Measurements from ENCODE around the gene AP1B1.
A peak's percentile ranks its signal among the peaks of the same experiment; 100 is the strongest.

AP1B1 gene

DNA sequence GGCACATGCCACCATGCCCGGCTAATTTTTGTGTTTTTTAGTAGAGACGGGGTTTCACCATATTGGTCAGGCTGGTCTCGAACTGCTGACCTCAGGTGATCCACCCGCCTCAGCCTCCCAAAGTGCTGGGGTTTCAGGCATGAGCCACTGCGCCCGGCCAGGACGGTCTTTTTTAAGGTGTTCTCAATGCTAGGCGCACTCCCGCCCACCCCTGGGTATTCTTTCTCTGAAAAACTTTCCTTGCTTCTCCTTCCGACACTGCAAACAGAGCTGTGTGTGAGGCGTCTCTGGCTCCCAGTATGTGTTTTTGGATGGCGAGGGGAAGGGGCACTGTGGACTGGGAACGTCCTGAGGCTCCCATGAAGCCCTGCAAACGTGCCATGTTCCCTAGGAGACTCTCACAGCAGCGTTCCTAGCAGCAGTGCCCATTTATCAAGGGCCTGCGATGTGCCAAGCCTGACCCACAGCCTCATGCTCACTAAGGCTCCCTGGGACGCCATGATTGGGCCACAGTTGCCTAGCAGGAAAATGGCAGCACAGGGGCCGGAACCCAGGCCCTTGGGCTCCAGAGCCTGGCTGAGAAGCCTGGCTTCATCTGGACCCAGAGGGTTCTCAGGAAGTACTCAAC lies 70.4 kb downstream of the AP1B1 start:
- H3K9me3 ChIP-seq (ENCODE audit: severe bottlenecking): no peaks in the 10 kb centered on the region
- H3K27ac ChIP-seq (ENCODE audit: poor library complexity, severe bottlenecking): no peak overlapping the region
- DNase-seq (ENCODE audit: low spot score): no peak
- peaks cover 31% of the 10 kb centered on the region for H3K27me3 ChIP-seq (ENCODE audit: insufficient read depth, poor library complexity, severe bottlenecking)
- H3K36me3 ChIP-seq (ENCODE audit: low read depth): no peaks in the 10 kb centered on the region
- ATAC-seq (ENCODE audit: low read depth): no peak
- H3K4me3 ChIP-seq (ENCODE audit: severe bottlenecking): no peak overlapping the region
- H3K4me1 ChIP-seq (ENCODE audit: insufficient read depth, poor library complexity, severe bottlenecking): no peaks in the 10 kb centered on the region
- TF ChIP-seq, protein P1, sequence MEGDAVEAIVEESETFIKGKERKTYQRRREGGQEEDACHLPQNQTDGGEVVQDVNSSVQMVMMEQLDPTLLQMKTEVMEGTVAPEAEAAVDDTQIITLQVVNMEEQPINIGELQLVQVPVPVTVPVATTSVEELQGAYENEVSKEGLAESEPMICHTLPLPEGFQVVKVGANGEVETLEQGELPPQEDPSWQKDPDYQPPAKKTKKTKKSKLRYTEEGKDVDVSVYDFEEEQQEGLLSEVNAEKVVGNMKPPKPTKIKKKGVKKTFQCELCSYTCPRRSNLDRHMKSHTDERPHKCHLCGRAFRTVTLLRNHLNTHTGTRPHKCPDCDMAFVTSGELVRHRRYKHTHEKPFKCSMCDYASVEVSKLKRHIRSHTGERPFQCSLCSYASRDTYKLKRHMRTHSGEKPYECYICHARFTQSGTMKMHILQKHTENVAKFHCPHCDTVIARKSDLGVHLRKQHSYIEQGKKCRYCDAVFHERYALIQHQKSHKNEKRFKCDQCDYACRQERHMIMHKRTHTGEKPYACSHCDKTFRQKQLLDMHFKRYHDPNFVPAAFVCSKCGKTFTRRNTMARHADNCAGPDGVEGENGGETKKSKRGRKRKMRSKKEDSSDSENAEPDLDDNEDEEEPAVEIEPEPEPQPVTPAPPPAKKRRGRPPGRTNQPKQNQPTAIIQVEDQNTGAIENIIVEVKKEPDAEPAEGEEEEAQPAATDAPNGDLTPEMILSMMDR (IDR thresholded peaks at IDR 0.05; ENCODE audit: poor library complexity, severe bottlenecking): no peak

DNA sequence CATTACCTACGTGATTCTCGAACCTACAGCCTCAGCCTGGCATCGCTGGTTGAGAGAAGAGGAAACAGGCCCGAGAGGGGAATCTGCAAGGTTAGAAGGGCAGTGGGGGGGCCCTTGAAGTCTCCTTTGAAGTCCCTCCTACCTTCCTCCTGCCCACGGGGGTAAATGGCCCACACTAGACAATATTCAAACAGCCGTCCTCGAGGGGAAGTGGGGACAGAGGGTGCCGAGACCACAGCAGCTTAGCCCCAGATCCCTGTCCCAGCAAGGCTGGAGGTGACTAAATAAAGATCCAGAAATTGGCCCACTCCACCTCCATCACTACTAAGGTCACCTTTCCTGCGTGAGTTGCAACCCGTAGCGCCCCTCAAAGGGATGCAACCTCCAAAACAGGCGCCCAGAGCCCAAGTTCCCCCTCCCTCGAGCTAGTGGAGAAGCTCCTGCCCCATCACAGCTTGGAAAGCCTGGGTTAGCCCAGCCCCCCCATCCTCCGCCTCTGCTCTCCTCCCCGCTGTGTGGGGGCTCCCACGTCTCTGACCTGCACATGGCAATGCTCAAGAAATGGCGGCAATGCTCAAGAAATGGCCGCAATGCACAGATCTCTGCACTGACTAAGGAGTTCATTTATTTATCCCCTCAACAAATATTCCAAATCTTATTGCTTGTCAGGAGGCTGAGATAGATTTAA lies 72.1 kb downstream of the AP1B1 start:
- Histone ChIP-seq H3K27me3 (ENCODE audit: insufficient read depth, poor library complexity, severe bottlenecking) (peaks cover 31% of the 10 kb centered on the region), H3K36me3 (ENCODE audit: low read depth) (no peaks in the 10 kb centered on the region), H3K4me3 (ENCODE audit: severe bottlenecking) (no peak overlapping the region), H3K9me3 (ENCODE audit: severe bottlenecking) (no peaks in the 10 kb centered on the region), H3K27ac (ENCODE audit: poor library complexity, severe bottlenecking) (no peak overlapping the region), H3K4me1 (ENCODE audit: insufficient read depth, poor library complexity, severe bottlenecking) (peaks cover under 1% of the 10 kb centered on the region)
- TF ChIP-seq, protein P1 (IDR thresholded peaks at IDR 0.05; ENCODE audit: poor library complexity, severe bottlenecking): no peak
- DNase-seq (ENCODE audit: low spot score) (no peak), ATAC-seq (ENCODE audit: low read depth) (no peak)

DNA sequence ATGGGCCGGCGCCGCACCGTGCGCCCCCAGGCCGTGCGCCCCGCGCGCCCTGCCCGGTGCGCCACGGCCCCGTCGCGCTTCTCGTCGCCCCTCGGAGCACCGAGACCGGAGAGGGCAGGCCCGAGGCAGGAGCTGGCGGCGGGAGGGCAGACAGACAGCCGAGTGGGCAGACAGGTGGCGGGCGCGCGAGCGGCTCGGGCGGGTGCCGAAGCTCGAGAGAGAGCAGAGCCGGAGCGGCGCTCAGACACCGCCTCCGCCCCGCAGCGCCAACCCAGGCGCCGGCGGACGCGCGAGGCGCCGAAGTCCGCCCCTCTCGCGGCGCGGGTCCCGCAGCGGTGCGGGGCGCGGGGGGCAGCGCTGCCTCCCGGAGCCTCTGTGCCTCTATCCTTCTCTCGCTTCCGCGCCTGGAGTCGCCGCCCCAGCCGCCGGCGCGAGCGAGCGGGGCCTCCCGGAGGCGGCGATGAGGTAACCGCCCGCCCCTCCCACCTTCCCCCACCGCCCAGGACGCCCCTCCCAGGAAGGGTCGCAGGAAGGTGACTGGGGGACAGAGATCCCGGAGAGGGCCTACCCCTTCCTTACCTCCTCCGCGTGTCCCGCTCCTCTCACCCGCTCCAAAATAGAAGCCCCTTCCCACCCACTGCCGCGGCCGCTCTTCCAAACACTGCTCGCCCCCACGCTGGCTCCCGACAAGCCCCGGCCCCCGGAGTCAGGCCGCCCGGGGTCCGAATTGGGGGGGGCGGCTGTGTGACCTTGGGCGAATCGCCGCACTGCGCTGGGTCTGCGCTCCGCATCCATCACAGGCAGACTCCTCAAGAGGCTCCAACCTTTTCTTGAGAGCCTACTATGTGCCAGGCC lies 72.9 kb downstream of the AP1B1 start, which contains the start of gene RASL10A:
Gene RASL10A (minus strand): TSS at position 412 of the 855 bp plus-strand sequence. CDS start 451 bp downstream, outside the sequence.
- H3K4me3 ChIP-seq (ENCODE audit: severe bottlenecking): peak within 1 kb of the TSS; percentile 20
- no peaks in the 10 kb centered on the region for H3K9me3 ChIP-seq (ENCODE audit: severe bottlenecking)
- H3K36me3 ChIP-seq (ENCODE audit: low read depth): no peaks in the 10 kb centered on the region
- no peak within 1 kb of the TSS for H3K27ac ChIP-seq (ENCODE audit: poor library complexity, severe bottlenecking)
- ATAC-seq (ENCODE audit: low read depth): 0 out of 3 replicates have a peak, but pooled peaks have one; percentile 9
- TF ChIP-seq, protein P1 (IDR thresholded peaks at IDR 0.05; ENCODE audit: poor library complexity, severe bottlenecking): no peak
- H3K27me3 ChIP-seq (ENCODE audit: insufficient read depth, poor library complexity, severe bottlenecking): peaks cover 31% of the 10 kb centered on the region
- no peak for DNase-seq (ENCODE audit: low spot score)
- peaks cover 6% of the 10 kb centered on the region for H3K4me1 ChIP-seq (ENCODE audit: insufficient read depth, poor library complexity, severe bottlenecking)

DNA sequence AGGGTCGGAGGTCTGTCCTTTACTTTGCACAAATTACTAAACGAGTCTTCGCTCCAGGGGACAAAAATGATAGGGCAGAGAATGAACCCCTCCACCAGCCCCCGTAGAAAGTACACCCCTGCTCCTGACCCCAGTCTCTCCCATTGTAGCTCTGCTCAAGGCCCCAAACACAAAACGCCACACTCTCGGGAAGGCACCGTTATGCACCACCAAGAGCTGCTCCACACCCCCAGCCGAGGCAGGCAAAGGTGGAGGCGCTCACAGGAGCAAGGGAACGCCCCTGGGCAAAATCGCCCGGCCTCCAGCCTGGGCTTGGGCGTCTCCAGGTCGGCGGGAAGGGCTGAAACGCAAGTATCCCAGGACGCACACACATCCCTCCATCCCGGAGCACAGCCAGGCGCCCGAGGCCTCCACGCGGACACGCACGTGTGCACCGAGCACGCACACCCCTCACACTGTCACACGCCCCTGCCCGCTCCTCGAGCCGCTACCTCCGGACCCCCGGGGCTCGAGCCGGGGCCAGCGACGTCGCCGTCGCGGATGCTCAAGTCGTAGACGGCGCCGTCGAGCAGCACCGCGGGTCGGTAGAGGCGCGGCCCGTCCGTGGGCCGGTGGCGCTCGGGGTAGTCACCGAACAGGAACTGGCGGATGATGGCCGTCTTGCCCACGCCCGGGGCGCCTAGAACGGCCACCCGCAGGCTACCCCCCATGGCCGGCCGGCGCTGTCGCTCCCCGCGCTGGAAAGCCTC lies 73.7 kb downstream of the AP1B1 start:
- peaks cover 31% of the 10 kb centered on the region for H3K27me3 ChIP-seq (ENCODE audit: insufficient read depth, poor library complexity, severe bottlenecking)
- DNase-seq (ENCODE audit: low spot score) (peak; percentile 56), ATAC-seq (ENCODE audit: low read depth) (no peak)
- TF ChIP-seq, protein P1 (IDR thresholded peaks at IDR 0.05; ENCODE audit: poor library complexity, severe bottlenecking): no peak
- no peak overlapping the region for H3K27ac ChIP-seq (ENCODE audit: poor library complexity, severe bottlenecking)
- no peaks in the 10 kb centered on the region for H3K36me3 ChIP-seq (ENCODE audit: low read depth)
- peak overlapping the region; percentile 20 for H3K4me3 ChIP-seq (ENCODE audit: severe bottlenecking)
- H3K9me3 ChIP-seq (ENCODE audit: severe bottlenecking): no peaks in the 10 kb centered on the region
- H3K4me1 ChIP-seq (ENCODE audit: insufficient read depth, poor library complexity, severe bottlenecking): peaks cover 8% of the 10 kb centered on the region
